Measurements from ENCODE around the gene SPOUT1. TPM values are rescaled to one million over a fixed set of nuclear protein-coding genes. Genes with fewer than 3 reads are reported as not detected.
"Not testable (repeated sequence)": the region's sequence is repeated elsewhere in the genome, so short reads cannot be mapped to it uniquely, and the experiment has no call there.

SPOUT1 gene
- total RNA-seq, 6 experiments from 2014 or later, result 14.5 to 37.8 (median 24.5) TPM

DNA sequence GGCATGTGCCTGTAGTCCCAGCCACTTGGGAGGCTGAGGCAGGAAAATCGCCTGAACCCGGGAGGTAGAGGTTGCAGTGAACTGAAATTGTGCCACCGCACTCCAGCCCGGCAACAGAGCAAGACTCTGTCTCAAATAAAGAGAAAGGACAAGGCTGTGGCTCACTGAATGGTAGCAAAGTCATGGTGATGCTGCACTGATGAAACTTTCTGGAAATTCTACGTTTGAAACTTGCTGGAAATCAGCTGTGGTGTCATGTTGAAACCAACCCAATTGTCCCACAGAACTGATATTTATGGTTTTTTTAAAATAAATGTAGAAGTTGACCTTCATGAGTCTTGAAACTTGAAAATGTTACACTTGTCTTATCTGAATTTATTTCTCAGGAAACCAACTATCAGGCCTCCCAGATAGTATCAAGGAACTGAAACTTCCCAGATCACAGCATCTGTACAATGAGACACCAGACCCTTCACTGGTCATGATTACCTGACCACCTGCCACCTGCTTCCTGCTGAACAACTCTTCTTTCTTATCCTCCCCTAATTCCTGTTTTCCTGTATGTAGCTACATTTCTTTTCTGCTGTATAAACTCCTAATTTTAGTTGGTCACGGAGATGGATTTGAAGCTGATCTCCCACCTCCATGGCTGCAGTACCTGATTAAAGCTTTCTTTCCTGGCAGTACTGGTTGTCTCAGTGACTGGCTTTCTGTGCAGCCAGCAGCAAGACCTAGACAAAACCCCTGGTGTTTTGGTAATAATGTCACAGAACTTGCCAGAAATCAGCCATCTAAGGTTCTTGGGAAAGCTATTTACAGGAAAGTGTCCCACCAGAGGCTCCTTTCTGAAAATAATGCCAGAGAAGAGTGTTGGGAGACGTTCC lies 48.2 kb downstream of the SPOUT1 start:
- ATAC-seq, result no peak
- Histone ChIP-seq H3K27me3 (no peaks in the 10 kb centered on the region), H3K36me3 (no peaks in the 10 kb centered on the region), H3K27ac (no peak overlapping the region), H3K4me3 (no peak overlapping the region), H3K9me3 (no peaks in the 10 kb centered on the region), H3K4me1 (no peaks in the 10 kb centered on the region)
- 77% methylated on average over 7 of the region's 7 CpGs for WGBS (ENCODE audit: insufficient coverage, low coverage, low lambda C conversion rate, missing lambda C conversion rate)
- no peak for TF ChIP-seq POLR2A (IDR thresholded peaks at IDR 0.05)
- no peak for TF ChIP-seq CTCF (IDR thresholded peaks at IDR 0.05)
- no peak for DNase-seq
- intact Hi-C loops (cut with DNase I), result no loop called here

DNA sequence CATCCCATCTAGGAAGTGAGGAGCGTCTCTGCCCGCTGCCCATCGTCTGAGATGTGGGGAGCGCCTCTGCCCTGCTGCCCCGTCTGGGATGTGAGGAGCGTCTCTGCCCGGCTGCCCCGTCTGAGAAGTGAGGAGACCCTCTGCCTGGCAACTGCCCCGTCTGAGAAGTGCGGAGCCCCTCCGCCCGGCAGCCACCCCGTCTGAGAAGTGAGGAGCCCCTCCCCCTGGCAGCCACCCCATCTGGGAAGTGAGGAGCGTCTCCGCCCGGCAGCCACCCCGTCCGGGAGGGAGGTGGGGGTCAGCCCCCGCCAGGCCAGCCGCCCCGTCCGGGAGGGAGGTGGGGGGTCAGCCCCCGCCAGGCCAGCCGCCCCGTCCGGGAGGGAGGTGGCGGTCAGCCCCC lies 49.5 kb downstream of the SPOUT1 start:
- H3K27ac ChIP-seq; DNase-seq; H3K36me3 ChIP-seq; H3K4me3 ChIP-seq; H3K9me3 ChIP-seq; intact Hi-C loops (cut with DNase I); H3K4me1 ChIP-seq; H3K27me3 ChIP-seq; ATAC-seq: not testable (repeated sequence)
- no CpG with 5 or more reads among the region's 27 CpGs for WGBS (ENCODE audit: insufficient coverage, low coverage, low lambda C conversion rate, missing lambda C conversion rate)

DNA sequence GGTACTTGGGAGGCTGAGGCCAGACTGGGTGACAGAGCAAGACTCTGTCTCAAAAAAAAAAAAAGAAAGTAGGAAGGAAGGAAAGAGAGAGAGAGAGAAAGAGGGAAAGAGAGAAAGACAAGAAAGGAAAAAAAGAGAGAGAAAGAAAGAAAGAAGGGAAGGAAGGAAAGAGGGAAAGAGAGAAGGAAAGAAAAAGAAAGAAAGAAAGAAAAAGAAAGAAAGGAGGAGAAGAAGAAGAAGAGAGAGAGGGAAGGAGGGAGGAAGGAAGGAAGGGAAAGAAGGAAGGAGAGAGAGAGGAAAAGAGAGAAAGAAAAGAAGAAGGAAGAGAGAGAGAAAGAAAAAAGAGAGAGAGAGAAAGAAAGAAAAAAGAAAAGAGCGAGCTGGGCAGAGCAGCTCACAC lies 54.8 kb downstream of the SPOUT1 start:
- peaks cover 0 to 9% (median 4%) of the 10 kb centered on the region in 4 donors for H3K4me1 ChIP-seq
- H3K4me3 ChIP-seq, result no peak overlapping the region
- ATAC-seq (no peak), DNase-seq (no peak)
- H3K9me3 ChIP-seq, result no peaks in the 10 kb centered on the region
- intact Hi-C loops (cut with DNase I), result no loop called here
- H3K27ac ChIP-seq, result no peak overlapping the region
- 100% methylated on average over 1 of the region's 1 CpG for WGBS (ENCODE audit: insufficient coverage, low coverage, low lambda C conversion rate, missing lambda C conversion rate)
- no peaks in the 10 kb centered on the region for H3K27me3 ChIP-seq
- TF ChIP-seq POLR2A (IDR thresholded peaks at IDR 0.05) (no peak), CTCF (IDR thresholded peaks at IDR 0.05) (no peak)
- H3K36me3 ChIP-seq, result no peaks in the 10 kb centered on the region

DNA sequence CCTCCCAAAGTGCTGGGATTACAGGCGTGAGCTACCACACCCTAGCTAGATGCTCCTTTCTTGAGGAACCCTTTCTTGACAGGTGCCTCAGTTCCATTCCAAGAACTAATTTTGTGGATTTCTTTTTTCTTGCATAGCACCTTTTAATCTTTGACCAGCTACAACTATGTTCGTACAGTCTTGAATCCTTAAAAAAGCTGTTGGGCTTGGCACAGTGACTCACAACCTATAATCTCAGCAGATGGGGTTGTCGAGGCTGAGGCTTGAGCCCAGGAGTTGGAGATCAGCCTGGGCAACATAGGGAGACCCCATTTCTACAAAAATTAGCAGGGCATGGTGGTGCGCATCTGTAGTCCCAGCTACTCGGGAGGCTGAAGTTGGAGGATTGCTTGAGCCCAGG lies 56.5 kb downstream of the SPOUT1 start:
- DNase-seq, result no peak
- WGBS (ENCODE audit: insufficient coverage, low coverage, low lambda C conversion rate, missing lambda C conversion rate), result 94% methylated on average over 4 of the region's 5 CpGs
- TF ChIP-seq POLR2A (IDR thresholded peaks at IDR 0.05) (no peak), CTCF (IDR thresholded peaks at IDR 0.05) (no peak)
- no peak overlapping the region for H3K27ac ChIP-seq
- no peaks in the 10 kb centered on the region for H3K36me3 ChIP-seq
- no peak overlapping the region for H3K4me3 ChIP-seq
- no peaks in the 10 kb centered on the region for H3K9me3 ChIP-seq
- no peak for ATAC-seq
- intact Hi-C loops (cut with DNase I), result no loop called here
- H3K27me3 ChIP-seq, result no peaks in the 10 kb centered on the region
- peaks cover 0 to 9% (median 4%) of the 10 kb centered on the region in 4 donors for H3K4me1 ChIP-seq

DNA sequence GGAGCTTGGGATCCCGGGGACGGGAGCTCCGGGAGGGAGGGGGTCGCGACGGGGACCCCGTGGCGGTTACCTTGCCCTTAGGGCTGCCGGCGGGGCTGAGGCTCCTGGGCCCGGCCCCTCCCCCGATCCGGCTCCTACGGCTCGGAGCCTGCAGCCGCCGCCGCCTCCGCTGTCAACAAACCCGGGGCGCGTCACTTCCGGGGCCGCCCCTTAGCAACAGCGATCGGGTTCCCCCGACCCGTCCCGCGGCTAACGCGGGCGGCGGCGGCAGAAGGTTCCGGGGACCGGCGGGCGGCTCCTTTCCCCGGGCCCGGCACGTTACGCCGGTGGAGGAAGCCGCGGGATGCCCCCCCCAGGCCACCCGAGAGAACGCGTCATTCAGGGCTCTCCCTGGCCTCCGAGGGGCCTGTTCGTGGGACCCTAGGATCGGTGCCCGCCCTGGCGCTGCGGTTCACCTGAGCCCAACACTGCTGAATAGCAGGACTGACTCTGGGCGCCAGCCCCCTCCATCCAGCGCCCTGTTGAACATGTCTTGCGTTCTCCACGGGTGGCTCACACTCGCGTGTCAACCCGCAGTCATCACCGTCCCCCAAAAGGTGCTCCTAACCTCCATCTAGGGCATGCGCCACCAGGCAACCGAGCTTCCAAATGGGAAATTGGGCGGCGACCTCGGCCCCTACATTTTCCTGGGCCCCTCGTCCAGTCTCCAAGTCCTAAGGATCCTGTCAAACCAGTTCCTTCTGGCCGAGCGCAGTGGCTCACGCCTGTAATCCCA lies 57.7 kb downstream of the SPOUT1 start, which contains the start of gene ZER1:
TSS of gene ZER1 (minus strand) at position 183 of the 775 bp plus-strand sequence. CDS start 16,362 bp downstream, outside the sequence.
- Histone ChIP-seq H3K9me3 (no peaks in the 10 kb centered on the region), H3K27me3 (no peaks in the 10 kb centered on the region), H3K4me1 (peaks cover 0 to 9% (median 4%) of the 10 kb centered on the region in 4 donors), H3K27ac (peak within 1 kb of the TSS; percentile 88 to 92 (median 92)), H3K36me3 (no peaks in the 10 kb centered on the region), H3K4me3 (peak within 1 kb of the TSS; percentile 85 to 93 (median 91))
- peak; percentile 96 to 99 (median 98) for ATAC-seq
- intact Hi-C loops (cut with DNase I), result no loop called here
- WGBS (ENCODE audit: insufficient coverage, low coverage, low lambda C conversion rate, missing lambda C conversion rate), result 5% methylated on average over 15 of the region's 72 CpGs
- peak; percentile 96 for DNase-seq
- TF ChIP-seq POLR2A (IDR thresholded peaks at IDR 0.05) (peak; percentile 80), CTCF (IDR thresholded peaks at IDR 0.05) (no peak)

Measured in right lobe of liver (tissue), 6 donors.